K562 (cell line): ENCODE measurements around the gene VDR. TPM values are rescaled to one million over a fixed set of nuclear protein-coding genes. Genes with fewer than 3 reads are reported as not detected.

Experiments
- ATAC-seq: fragments of 200-7000 bp; cut with Tn5 transposase; 3 replicates; pipeline ENCODE4 v1.9.1; 2020; ENCODE audit warnings: moderate library complexity
- BruUV-seq: library from RNA; stranded (reverse); fragments of 400-500 nt; replicated peaks from 2 replicates; lab custom pipeline; 2021; lab: Mats Ljungman, UMichigan
- CTCF ChIA-PET: fragments of 300-600 bp; formaldehyde crosslinking; extraction: SDS; loops from one replicate; lab custom pipeline; 2021; ENCODE audit warnings: low intra/inter-chr PET ratio; lab: Yijun Ruan, JAX
- POLR2A ChIA-PET: fragments of 300-600, 350-650 bp; sonication (Branson Sonifier 250); formaldehyde crosslinking; extraction: SDS; loops from one replicate; lab custom pipeline; 2021; ENCODE audit warnings: antibody characterized with exemption, inconsistent platforms; lab: Yijun Ruan, JAX
- DNase-seq, 4 experiments: peaks; one replicate each; pipeline versions ENCODE4 v3.0.0 to v3.0.0-alpha.2; 2011 to 2018; ENCODE audit warnings: low spot score in 3 of 4, mixed read lengths in 3 of 4; ENCODE audit errors: extremely low read depth in 1 of 4
- FAIRE-seq: peaks from 2 replicates; lab custom pipeline; 2011; peaks lifted over from hg19 to GRCh38; lab: Jason Lieb, UNC
- H2AFZ ChIP-seq: 2 replicates; pipeline ENCODE4 v1.6.0; 2011; ENCODE audit warnings: low read depth, low read length, control low read depth, inconsistent platforms
- H3K27ac ChIP-seq: fragments of 200-600 bp; 3 replicates; pipeline ENCODE4 v1.8.0; 2011; ENCODE audit warnings: low read depth, mild to moderate bottlenecking, control low read depth, inconsistent platforms, low read length, moderate library complexity, mixed read lengths; ENCODE audit errors: extremely low read depth
- H3K27me3 ChIP-seq, 2 experiments: fragments of 300-600 bp in 1 of 2; 2 replicates in 1 of 2; 3 replicates in 1 of 2; pipeline versions ENCODE4 v1.6.0 to v1.8.0; 2011; ENCODE audit warnings: inconsistent platforms in 2 of 2, low read length in 2 of 2, mild to moderate bottlenecking in 1 of 2, mixed read lengths in 1 of 2, moderate library complexity in 1 of 2; ENCODE audit not compliant: control insufficient read depth in 2 of 2, insufficient read depth in 2 of 2
- H3K36me3 ChIP-seq: fragments of 300-600 bp; 3 replicates; pipeline ENCODE4 v1.8.0; 2011; ENCODE audit warnings: mild to moderate bottlenecking, low read length, inconsistent platforms; ENCODE audit not compliant: control insufficient read depth, insufficient read depth
- H3K4me1 ChIP-seq, 2 experiments: fragments of 200-600 bp in 1 of 2; replicated peaks in 1 of 2; 2 replicates in 1 of 2; 3 replicates in 1 of 2; pipeline versions ENCODE4 v1.5.1 to v1.8.0; 2011; ENCODE audit warnings: inconsistent platforms in 2 of 2, low read length in 2 of 2, mild to moderate bottlenecking in 1 of 2, mixed read lengths in 1 of 2, moderate library complexity in 1 of 2; ENCODE audit not compliant: control insufficient read depth in 2 of 2, insufficient read depth in 2 of 2
- H3K4me2 ChIP-seq: 2 replicates; pipeline ENCODE4 v1.6.1; 2011; ENCODE audit warnings: low read length, control low read depth, inconsistent platforms, mixed read lengths; ENCODE audit not compliant: insufficient read depth
- H3K4me3 ChIP-seq: fragments of 200-600 bp; sonication (generic), shearing (Covaris generic); 2 replicates; pipeline ENCODE4 v1.5.1; 2016; ENCODE audit warnings: control low read depth, inconsistent platforms
- H3K79me2 ChIP-seq: fragments of 200-600 bp; 3 replicates; pipeline ENCODE4 v1.8.0; 2011; ENCODE audit warnings: low read length, inconsistent platforms; ENCODE audit not compliant: control insufficient read depth, insufficient read depth
- H3K9ac ChIP-seq, 2 experiments: 2 replicates each; pipeline versions ENCODE4 v1.6.0 to v1.6.1; 2011; ENCODE audit warnings: low read depth in 2 of 2, low read length in 2 of 2, control low read depth in 1 of 2, inconsistent platforms in 1 of 2, mild to moderate bottlenecking in 1 of 2, mixed read lengths in 1 of 2; ENCODE audit not compliant: insufficient read depth in 1 of 2
- H3K9me1 ChIP-seq: one replicate; pipeline ENCODE4 v1.6.0; 2011; ENCODE audit warnings: inconsistent platforms, mild to moderate bottlenecking, low read length, moderate library complexity; ENCODE audit not compliant: control insufficient read depth, insufficient read depth
- H3K9me3 ChIP-seq: replicated peaks from 2 replicates; pipeline ENCODE4 v1.5.1; 2011; ENCODE audit warnings: low read depth, low read length, inconsistent platforms; ENCODE audit not compliant: control insufficient read depth, insufficient read depth
- H4K20me1 ChIP-seq: replicated peaks from 2 replicates; pipeline ENCODE4 v1.6.1; 2011; ENCODE audit warnings: low read length, inconsistent platforms, mixed read lengths; ENCODE audit not compliant: control insufficient read depth, insufficient read depth
- ZFP36 ChIP-seq: fragments of 150-350 bp; IDR thresholded peaks from 2 replicates; pipeline ENCODE4 v1.6.1; 2018; ENCODE audit warnings: low read length, low read depth; ENCODE audit not compliant: partially characterized antibody
- WGBS: fragments of 100-300 bp; shearing (Covaris generic); methylation state at CpG from one replicate; pipeline ENCODE4 v1.1.6; 2016; ENCODE audit warnings: low coverage, mixed read lengths; ENCODE audit not compliant: insufficient coverage; ENCODE audit errors: missing lambda C conversion rate; 5-methylcytosine and 5-hydroxymethylcytosine counted together
- in situ Hi-C: fragments of 300-500 bp; cut with MboI; formaldehyde crosslinking; loops from 4 replicates; pipeline ENCODE4 v1.15.0; 2018; ENCODE audit warnings: inconsistent platforms, mixed read lengths
- intact Hi-C: fragments of 100-400 bp; cut with micrococcal nuclease; formaldehyde crosslinking; loops from 2 replicates; pipeline ENCODE4 v1.14.2; 2022
- polyA plus RNA-seq, 8 experiments: library from polyadenylated mRNA; depleted of rRNA in 4 of 8; stranded (reverse) in 5 of 8; unstranded in 3 of 8; fragments of >200 nt; fragmentation: Nextera tagmentation in 2 of 8; fragmentation: Illumina TruSeq in 1 of 8; extraction: Ambion mirVana in 2 of 8; extraction: Trizol in 1 of 8; gene quantifications; 2 replicates each; pipeline versions ENCODE4 v1.2.1 to v1.2.3, GENCODE V29; 2011 to 2014; ENCODE audit warnings: inconsistent platforms in 1 of 8, missing spikeins in 1 of 8
- total RNA-seq, 7 experiments: library from RNA; depleted of rRNA in 6 of 7; stranded (reverse); fragments of >200 nt in 6 of 7; fragmentation: Illumina TruSeq in 2 of 7; extraction: Trizol in 2 of 7; gene quantifications; 2 replicates each; pipeline versions ENCODE4 v1.2.1 to v1.2.3, GENCODE V29; 2011 to 2021; ENCODE audit warnings: low replicate concordance in 1 of 7
- TF ChIP-seq, protein P1 (sequence below): sonication (generic); formaldehyde crosslinking; IDR thresholded peaks from 2 replicates; pipeline ENCODE4 v1.8.0; 2023; ENCODE audit warnings: mild to moderate bottlenecking, missing genetic modification reagents
- TF ChIP-seq, protein P2 (sequence below), 2 experiments: IDR thresholded peaks in 1 of 2; conservative IDR thresholded peaks in 1 of 2; 2 replicates each; pipeline ENCODE4 v1.6.1; 2016; ENCODE audit warnings: low read depth in 2 of 2, mild to moderate bottlenecking in 1 of 2, missing compliant biosample characterization in 1 of 2, missing genetic modification characterization in 1 of 2, moderate library complexity in 1 of 2
- TF ChIP-seq, protein P3 (sequence below): sonication (generic); formaldehyde crosslinking; IDR thresholded peaks from 2 replicates; pipeline ENCODE4 v1.8.0; 2022; ENCODE audit warnings: mild to moderate bottlenecking, missing genetic modification reagents

The VDR gene
- total and polyA plus RNA-seq, 9 of the 15 experiments (the other 6 are each of a cell fraction or from before 2014, with no cell fraction given), result 0.61 to 4.8 (median 2.0) TPM

DNA sequence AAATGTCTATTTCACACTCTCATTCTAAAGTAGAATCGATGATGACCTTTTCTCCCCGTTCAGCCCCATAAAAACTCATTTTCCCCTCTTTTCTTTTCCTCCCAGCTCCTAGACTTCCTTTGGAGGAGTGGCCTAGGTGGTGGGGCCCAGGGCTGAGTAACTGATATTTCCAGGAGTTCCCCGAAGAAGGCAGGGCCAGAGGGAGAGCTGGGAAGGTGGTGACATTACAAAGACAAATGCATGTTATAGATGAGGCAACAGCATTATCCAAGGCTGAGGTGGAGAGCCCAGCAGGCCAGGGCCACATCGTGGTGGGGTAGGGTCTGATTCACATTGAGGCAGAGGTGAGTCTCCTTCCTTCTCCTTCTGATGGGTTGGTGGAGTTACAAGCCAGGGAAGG is 62.9 kb downstream of the VDR start:
- peaks cover 4% of the 10 kb centered on the region for H3K9me1 ChIP-seq
- CTCF ChIA-PET, result interaction anchor here (1.0 kb wide), 1 partner anchor 100 kb away, joined by 4 read pairs; no protein-coding TSS in a partner anchor
- FAIRE-seq, result no peak
- TF ChIP-seq, protein P1, sequence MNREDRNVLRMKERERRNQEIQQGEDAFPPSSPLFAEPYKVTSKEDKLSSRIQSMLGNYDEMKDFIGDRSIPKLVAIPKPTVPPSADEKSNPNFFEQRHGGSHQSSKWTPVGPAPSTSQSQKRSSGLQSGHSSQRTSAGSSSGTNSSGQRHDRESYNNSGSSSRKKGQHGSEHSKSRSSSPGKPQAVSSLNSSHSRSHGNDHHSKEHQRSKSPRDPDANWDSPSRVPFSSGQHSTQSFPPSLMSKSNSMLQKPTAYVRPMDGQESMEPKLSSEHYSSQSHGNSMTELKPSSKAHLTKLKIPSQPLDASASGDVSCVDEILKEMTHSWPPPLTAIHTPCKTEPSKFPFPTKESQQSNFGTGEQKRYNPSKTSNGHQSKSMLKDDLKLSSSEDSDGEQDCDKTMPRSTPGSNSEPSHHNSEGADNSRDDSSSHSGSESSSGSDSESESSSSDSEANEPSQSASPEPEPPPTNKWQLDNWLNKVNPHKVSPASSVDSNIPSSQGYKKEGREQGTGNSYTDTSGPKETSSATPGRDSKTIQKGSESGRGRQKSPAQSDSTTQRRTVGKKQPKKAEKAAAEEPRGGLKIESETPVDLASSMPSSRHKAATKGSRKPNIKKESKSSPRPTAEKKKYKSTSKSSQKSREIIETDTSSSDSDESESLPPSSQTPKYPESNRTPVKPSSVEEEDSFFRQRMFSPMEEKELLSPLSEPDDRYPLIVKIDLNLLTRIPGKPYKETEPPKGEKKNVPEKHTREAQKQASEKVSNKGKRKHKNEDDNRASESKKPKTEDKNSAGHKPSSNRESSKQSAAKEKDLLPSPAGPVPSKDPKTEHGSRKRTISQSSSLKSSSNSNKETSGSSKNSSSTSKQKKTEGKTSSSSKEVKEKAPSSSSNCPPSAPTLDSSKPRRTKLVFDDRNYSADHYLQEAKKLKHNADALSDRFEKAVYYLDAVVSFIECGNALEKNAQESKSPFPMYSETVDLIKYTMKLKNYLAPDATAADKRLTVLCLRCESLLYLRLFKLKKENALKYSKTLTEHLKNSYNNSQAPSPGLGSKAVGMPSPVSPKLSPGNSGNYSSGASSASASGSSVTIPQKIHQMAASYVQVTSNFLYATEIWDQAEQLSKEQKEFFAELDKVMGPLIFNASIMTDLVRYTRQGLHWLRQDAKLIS (CRISPR knock-in tag), result no peak
- TF ChIP-seq, protein P2, sequence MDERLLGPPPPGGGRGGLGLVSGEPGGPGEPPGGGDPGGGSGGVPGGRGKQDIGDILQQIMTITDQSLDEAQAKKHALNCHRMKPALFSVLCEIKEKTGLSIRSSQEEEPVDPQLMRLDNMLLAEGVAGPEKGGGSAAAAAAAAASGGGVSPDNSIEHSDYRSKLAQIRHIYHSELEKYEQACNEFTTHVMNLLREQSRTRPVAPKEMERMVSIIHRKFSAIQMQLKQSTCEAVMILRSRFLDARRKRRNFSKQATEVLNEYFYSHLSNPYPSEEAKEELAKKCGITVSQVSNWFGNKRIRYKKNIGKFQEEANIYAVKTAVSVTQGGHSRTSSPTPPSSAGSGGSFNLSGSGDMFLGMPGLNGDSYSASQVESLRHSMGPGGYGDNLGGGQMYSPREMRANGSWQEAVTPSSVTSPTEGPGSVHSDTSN (CRISPR knock-in tag; IDR thresholded peaks at IDR 0.05; ENCODE audit: low read depth), result no peak
- TF ChIP-seq, protein P2 (tag; conservative IDR thresholded peaks at IDR 0.05; ENCODE audit: low read depth), result peak; percentile 37; the same call in 1 of the 2 replicates
- TF ChIP-seq ZFP36, result no peak
- TF ChIP-seq, protein P3, sequence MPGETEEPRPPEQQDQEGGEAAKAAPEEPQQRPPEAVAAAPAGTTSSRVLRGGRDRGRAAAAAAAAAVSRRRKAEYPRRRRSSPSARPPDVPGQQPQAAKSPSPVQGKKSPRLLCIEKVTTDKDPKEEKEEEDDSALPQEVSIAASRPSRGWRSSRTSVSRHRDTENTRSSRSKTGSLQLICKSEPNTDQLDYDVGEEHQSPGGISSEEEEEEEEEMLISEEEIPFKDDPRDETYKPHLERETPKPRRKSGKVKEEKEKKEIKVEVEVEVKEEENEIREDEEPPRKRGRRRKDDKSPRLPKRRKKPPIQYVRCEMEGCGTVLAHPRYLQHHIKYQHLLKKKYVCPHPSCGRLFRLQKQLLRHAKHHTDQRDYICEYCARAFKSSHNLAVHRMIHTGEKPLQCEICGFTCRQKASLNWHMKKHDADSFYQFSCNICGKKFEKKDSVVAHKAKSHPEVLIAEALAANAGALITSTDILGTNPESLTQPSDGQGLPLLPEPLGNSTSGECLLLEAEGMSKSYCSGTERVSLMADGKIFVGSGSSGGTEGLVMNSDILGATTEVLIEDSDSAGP (CRISPR knock-in tag), result no peak
- TF ChIP-seq, all 486 proteins: peak for 1
- Histone ChIP-seq H3K4me2 (no peak overlapping the region; the same call in 1 of the 2 replicates), H3K9me3 (no peaks in the 10 kb centered on the region), H3K4me1 (peaks cover 11 to 14% of the 10 kb centered on the region in 2 experiments), H4K20me1 (no peaks in the 10 kb centered on the region), H3K4me3 (no peak overlapping the region), H3K27me3 (peaks cover 0 to 6% of the 10 kb centered on the region in 2 experiments; a peak in 1 of 5 replicates), H3K27ac (no peak overlapping the region), H2AFZ (no peak overlapping the region), H3K36me3 (no peaks in the 10 kb centered on the region), H3K9ac (no peak overlapping the region; a peak in 1 of 4 replicates), H3K79me2 (no peaks in the 10 kb centered on the region)
- POLR2A ChIA-PET, result interaction anchor here (0.7 to 1.6 kb wide), 4 partner anchors 8 to 120 kb away, joined by 3 to 6 read pairs (median 4); no protein-coding TSS in a partner anchor
- DNase-seq, result no peak
- no peak for ATAC-seq
- in situ Hi-C loops, result no loop called here
- WGBS, result 11% methylated on average over 4 of the region's 4 CpGs
- intact Hi-C loops, result no loop called here
- BruUV-seq, result no TSS peak
